ENCODE measurements around the gene SHH. TPM values are rescaled to one million over a fixed set of nuclear protein-coding genes. Genes with fewer than 3 reads are reported as not detected.

Gene SHH
- polyA plus RNA-seq, 3 donors = not detected

- Histone ChIP-seq H3K9me3 (replicated peaks in 1 of 2; ENCODE audit: control insufficient read depth in 1 of 2, insufficient read depth in 1 of 2, low read length in 2 of 2) (no peaks in the 10 kb centered on the region), H3K4me2 (replicated peaks; ENCODE audit: extremely low read depth, low read length, poor library complexity, severe bottlenecking) (no peak overlapping the region), H3K79me2 (ENCODE audit: insufficient read depth, low read length) (no peaks in the 10 kb centered on the region), H4K20me1 (ENCODE audit: insufficient read depth, low read length) (no peaks in the 10 kb centered on the region), H3K4me3 (replicated peaks in 1 of 3; ENCODE audit: low read depth in 2 of 3, low read length in 3 of 3) (no peak overlapping the region), H3K4me1 (ENCODE audit: control insufficient read depth in 1 of 2, insufficient read depth in 2 of 2, low read length in 2 of 2) (no peaks in the 10 kb centered on the region), H3K36me3 (replicated peaks in 1 of 2; ENCODE audit: control insufficient read depth in 1 of 2, insufficient read depth in 2 of 2, low read length in 2 of 2) (no peaks in the 10 kb centered on the region), H3K27ac (ENCODE audit: low read depth in 1 of 2, low read length in 2 of 2) (no peak overlapping the region), H3K27me3 (ENCODE audit: control insufficient read depth in 2 of 2, insufficient read depth in 2 of 2, low read length in 2 of 2) (no peaks in the 10 kb centered on the region), H3K9ac (ENCODE audit: insufficient read depth, low read length, poor library complexity, severe bottlenecking) (no peak overlapping the region), H2AFZ (ENCODE audit: insufficient read depth, low read depth, low read length, poor library complexity, severe bottlenecking) (no peak overlapping the region)
- no peaks in the 10 kb centered on the region for H3K36me3 Mint-ChIP-seq
- H3K27me3 Mint-ChIP-seq (ENCODE audit: low read depth in 3 of 3) = peaks cover 2 to 6% (median 4%) of the 10 kb centered on the region in 3 donors
- TF ChIP-seq CTCF (IDR thresholded peaks at IDR 0.05) = no peak
- no peak overlapping the region for H3K27ac Mint-ChIP-seq
- H3K9me3 Mint-ChIP-seq = peaks cover 0 to 3% (median 2%) of the 10 kb centered on the region in 7 donors
- no peak overlapping the region for H3K4me3 Mint-ChIP-seq
- WGBS (ENCODE audit: insufficient coverage) = 90% methylated on average over 2 of the region's 3 CpGs
- intact Hi-C loops (cut with micrococcal nuclease) = no loop called here
- H3K4me1 Mint-ChIP-seq = no peaks in the 10 kb centered on the region
- no peak for DNase-seq
These were observed 44.4 kb upstream of the SHH start for GRCh38 chr7:155856656-155857055.

- intact Hi-C loops (cut with micrococcal nuclease) = no loop called here
- Histone ChIP-seq H3K27ac (ENCODE audit: low read depth in 1 of 2, low read length in 2 of 2) (no peak overlapping the region), H3K79me2 (ENCODE audit: insufficient read depth, low read length) (no peaks in the 10 kb centered on the region), H3K4me2 (replicated peaks; ENCODE audit: extremely low read depth, low read length, poor library complexity, severe bottlenecking) (no peak overlapping the region), H3K36me3 (replicated peaks in 1 of 2; ENCODE audit: control insufficient read depth in 1 of 2, insufficient read depth in 2 of 2, low read length in 2 of 2) (no peaks in the 10 kb centered on the region), H3K4me3 (replicated peaks in 1 of 3; ENCODE audit: low read depth in 2 of 3, low read length in 3 of 3) (no peak overlapping the region), H3K9ac (ENCODE audit: insufficient read depth, low read length, poor library complexity, severe bottlenecking) (no peak overlapping the region), H4K20me1 (ENCODE audit: insufficient read depth, low read length) (no peaks in the 10 kb centered on the region), H3K4me1 (ENCODE audit: control insufficient read depth in 1 of 2, insufficient read depth in 2 of 2, low read length in 2 of 2) (no peaks in the 10 kb centered on the region), H3K9me3 (replicated peaks in 1 of 2; ENCODE audit: control insufficient read depth in 1 of 2, insufficient read depth in 1 of 2, low read length in 2 of 2) (no peaks in the 10 kb centered on the region), H3K27me3 (ENCODE audit: control insufficient read depth in 2 of 2, insufficient read depth in 2 of 2, low read length in 2 of 2) (no peaks in the 10 kb centered on the region), H2AFZ (ENCODE audit: insufficient read depth, low read depth, low read length, poor library complexity, severe bottlenecking) (no peak overlapping the region)
- Mint-ChIP-seq H3K27me3 (ENCODE audit: low read depth in 3 of 3) (peaks cover 2 to 8% (median 6%) of the 10 kb centered on the region in 3 donors), H3K27ac (no peak overlapping the region), H3K9me3 (peaks cover 0 to 3% (median 2%) of the 10 kb centered on the region in 7 donors), H3K4me3 (no peak overlapping the region), H3K4me1 (no peaks in the 10 kb centered on the region), H3K36me3 (no peaks in the 10 kb centered on the region)
- no peak for DNase-seq
- no peak for TF ChIP-seq CTCF (IDR thresholded peaks at IDR 0.05)
- 90% methylated on average over 3 of the region's 5 CpGs for WGBS (ENCODE audit: insufficient coverage)
These were observed 40.4 kb upstream of the SHH start for GRCh38 chr7:155852426-155853301.
